SW480 (cell line): ENCODE data around the gene SLC22A1.
A peak's percentile ranks its signal among the peaks of the same experiment; 100 is the strongest.
"Not testable (repeated sequence)": the region's sequence is repeated elsewhere in the genome, so short reads cannot be mapped to it uniquely, and the experiment has no call there.

Experiments
- DNase-seq: peaks from one replicate; pipeline ENCODE4 v3.0.0-alpha.2; 2016; ENCODE audit warnings: low spot score

Gene SLC22A1

GRCh38 chr6:160093946-160094345 lies 27.7 kb upstream of the SLC22A1 start:
- DNase-seq, result no peak

GRCh38 chr6:160095146-160095845 lies 26.3 kb upstream of the SLC22A1 start:
- no peak for DNase-seq

- no peak for DNase-seq
Observed at GRCh38 chr6:160101277-160102205, 20.1 kb upstream of the SLC22A1 start.

GRCh38 chr6:160102399-160102798 lies 19.2 kb upstream of the SLC22A1 start:
- no peak for DNase-seq

GRCh38 chr6:160102956-160103824 lies 18.4 kb upstream of the SLC22A1 start:
- peak; percentile 34 for DNase-seq

GRCh38 chr6:160103825-160104100 lies 17.9 kb upstream of the SLC22A1 start:
- no peak for DNase-seq

- no peak for DNase-seq
Observed at GRCh38 chr6:160104821-160105517, 16.6 kb upstream of the SLC22A1 start.

GRCh38 chr6:160106010-160106409 lies 15.6 kb upstream of the SLC22A1 start:
- no peak for DNase-seq

GRCh38 chr6:160106701-160107100 lies 14.9 kb upstream of the SLC22A1 start:
- no peak for DNase-seq

- DNase-seq, result no peak
Observed at GRCh38 chr6:160108077-160108476, 13.5 kb upstream of the SLC22A1 start.

GRCh38 chr6:160110586-160111123 lies 11.0 kb upstream of the SLC22A1 start:
- DNase-seq, result no peak

GRCh38 chr6:160111806-160112205 lies 9.8 kb upstream of the SLC22A1 start:
- DNase-seq, result no peak

- DNase-seq, result no peak
Observed at GRCh38 chr6:160112628-160113299, 8.9 kb upstream of the SLC22A1 start.

GRCh38 chr6:160114536-160114935 lies 7.1 kb upstream of the SLC22A1 start:
- DNase-seq, result not testable (repeated sequence)

GRCh38 chr6:160115421-160115820 lies 6.2 kb upstream of the SLC22A1 start:
- DNase-seq, result no peak

- DNase-seq, result no peak
Observed at GRCh38 chr6:160116411-160116810, 5.2 kb upstream of the SLC22A1 start.

GRCh38 chr6:160117137-160117536 lies 4.5 kb upstream of the SLC22A1 start:
- no peak for DNase-seq

- DNase-seq, result no peak
Observed at GRCh38 chr6:160118620-160119229, 2.9 kb upstream of the SLC22A1 start.

- no peak for DNase-seq
Observed at GRCh38 chr6:160120087-160120486, 1.5 kb upstream of the SLC22A1 start.

GRCh38 chr6:160121981-160122380 lies 366 bp downstream of the SLC22A1 start:
- DNase-seq, result no peak

GRCh38 chr6:160122744-160123143 lies 1.1 kb downstream of the SLC22A1 start:
- no peak for DNase-seq
